Left renal pelvis (tissue), 4 donors: ENCODE data around the gene IP6K1. TPM values are rescaled to one million over a fixed set of nuclear protein-coding genes. Genes with fewer than 3 reads are reported as not detected.

Experiments used
- DNase-seq, 4 donors: peaks; one replicate each; pipeline ENCODE4 v3.0.0-alpha.2; 2013; ENCODE audit warnings: low read depth in 4 of 4, low spot score in 3 of 4
- polyA plus RNA-seq, 4 donors: library from polyadenylated mRNA; unstranded; fragments of 120-200 nt; gene quantifications; one replicate each; pipeline ENCODE4 v1.2.1, GENCODE V29; 2013; ENCODE audit not compliant: insufficient read length in 4 of 4

Gene IP6K1
- polyA plus RNA-seq, 4 donors = 50.3 to 55.6 (median 51.6) TPM

DNA sequence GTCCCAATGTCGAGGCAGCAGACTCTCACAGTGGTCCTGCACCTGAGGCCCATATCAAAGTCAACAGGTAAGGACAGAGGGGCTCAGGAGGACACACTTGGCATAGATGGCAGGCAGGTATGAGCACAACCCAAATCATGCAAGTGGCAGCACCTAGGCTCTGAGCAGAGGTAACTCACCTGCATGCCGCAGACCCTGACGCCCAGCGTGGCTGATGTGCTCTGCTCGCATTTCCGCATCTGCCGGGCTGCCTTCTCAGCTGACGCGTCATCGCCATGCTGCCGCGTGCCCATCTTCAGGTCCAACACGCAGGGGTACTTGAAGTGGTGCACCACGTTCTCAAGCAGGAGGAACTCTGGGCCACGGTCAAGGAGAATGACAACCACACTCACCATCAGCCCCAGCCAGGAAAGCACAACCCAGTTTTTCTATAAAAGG, 58.4 kb downstream of the IP6K1 start:
- DNase-seq = no peak

DNA sequence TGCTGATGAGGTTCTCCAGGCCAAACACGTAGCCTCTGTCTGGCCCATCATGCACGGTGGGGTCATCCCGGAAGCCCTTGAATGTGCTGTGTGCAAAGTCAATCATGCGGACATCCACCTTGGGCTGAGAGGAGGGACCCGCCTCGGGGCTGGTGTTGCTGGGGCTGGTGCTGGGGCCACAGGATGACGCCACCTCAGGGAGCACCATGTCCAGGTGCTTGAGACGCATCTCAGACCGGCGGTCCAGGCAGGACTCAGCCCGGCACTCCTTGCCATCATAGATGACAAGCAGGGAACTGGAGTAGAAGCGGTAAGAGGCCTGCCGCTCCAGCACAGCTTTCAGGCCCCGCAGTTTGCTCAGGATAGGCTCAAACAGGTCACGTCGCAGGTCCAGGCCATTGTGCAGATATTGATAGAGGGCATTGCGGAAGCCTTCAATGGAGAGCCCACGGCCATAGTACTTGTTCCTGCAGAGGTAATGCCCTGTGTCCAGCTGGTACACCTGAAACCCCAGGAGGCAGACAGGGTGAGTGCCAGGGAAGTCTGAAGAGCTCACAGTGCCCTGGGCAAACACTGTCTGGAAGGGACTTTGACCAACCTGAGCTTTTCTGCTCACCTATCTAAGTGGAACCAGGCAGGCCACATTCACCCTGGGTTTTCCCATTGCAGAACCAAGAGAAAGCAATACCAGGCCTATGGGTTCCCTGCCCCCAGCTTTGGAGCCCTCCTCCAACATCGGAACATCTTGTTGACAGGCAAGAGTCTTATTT, 59.0 kb downstream of the IP6K1 start:
- DNase-seq = no peak

DNA sequence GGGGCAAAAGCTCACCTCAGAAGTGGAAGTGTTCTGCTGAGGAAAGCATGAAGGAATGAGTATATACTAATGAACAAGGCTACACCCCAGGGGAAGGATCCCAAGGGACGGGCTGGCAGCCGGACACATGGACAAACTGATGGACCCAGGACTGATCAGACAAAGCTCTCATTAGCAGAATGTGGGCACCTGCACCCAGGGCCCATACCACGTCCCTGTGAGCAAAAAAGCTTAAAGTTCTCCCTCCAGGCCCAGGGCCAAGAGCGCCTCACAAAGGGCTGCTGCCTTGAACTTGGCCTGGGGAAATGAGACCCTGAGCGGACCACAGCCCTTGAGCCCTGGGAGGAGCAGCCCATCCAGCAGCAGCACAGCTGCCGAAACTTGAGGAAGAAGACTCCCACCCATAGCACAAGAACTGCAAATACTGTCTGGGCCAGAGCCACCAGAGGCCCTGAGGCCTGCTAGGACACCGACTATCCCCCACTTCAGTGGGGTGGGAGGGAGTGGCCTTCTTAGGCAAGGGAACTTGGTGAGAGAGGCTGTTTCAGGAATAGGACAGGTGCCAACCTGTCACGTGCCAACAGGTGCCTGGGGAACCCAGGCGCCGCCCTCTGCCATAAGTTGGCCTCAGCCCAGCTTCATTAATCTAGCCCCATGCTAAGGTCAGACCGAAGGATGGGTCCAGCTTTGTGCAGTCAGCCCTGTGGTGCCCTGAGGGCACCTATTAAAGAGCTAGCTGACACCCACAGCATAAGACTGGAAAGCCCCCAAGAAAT, 60.2 kb downstream of the IP6K1 start:
- no peak for DNase-seq

DNA sequence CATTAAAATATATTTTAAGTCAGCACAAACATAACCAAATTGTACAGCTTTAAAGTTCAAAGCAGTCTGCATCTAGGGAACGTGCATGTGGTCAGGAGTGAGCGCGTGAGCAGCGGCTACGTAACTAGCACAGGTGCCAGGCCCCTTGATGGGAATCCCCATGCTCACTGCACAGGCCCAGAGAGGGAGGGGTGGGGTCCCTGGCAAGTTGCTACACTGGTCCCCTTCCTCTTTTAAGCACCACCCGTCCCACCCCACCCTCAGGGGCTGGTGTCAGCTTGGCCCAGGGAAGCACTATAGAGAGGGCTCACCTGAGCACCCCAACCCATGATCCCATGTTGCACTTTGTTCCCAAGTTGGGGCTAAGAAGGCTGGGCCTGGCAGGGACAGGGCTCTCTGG, 61.8 kb downstream of the IP6K1 start:
- DNase-seq = no peak

GRCh38 chr3:49723628-49724551, 62.5 kb downstream of the IP6K1 start, which contains the start of gene GMPPB:
TSS of gene GMPPB (minus strand) at chr3:49723951. CDS start at chr3:49723726, 225 bp downstream.
- DNase-seq = peak; percentile 85 to 93 (median 90)

- no peak for DNase-seq
These were observed 63.1 kb downstream of the IP6K1 start for GRCh38 chr3:49723296-49723627.

DNA sequence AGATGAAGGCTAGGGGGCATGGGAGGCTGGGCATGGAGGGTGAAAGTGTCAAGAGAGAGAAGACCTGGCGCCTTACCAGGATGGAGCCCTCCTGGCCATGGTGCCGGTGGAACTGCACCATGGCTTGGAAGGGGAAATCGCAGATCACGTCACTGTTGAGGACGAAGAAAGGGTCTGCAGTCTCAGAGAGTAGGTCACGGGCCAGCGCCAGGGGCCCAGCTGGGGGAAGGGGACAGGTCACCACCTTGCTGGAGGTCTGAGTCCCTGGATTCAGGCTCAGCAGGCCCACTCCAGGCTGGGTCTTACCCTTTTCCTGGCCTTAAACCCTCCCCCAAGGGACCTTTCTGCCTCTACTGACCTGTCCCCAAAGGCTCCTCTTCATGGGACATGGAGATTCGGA, 63.4 kb downstream of the IP6K1 start:
- DNase-seq = no peak

- DNase-seq = no peak
These were observed 64.2 kb downstream of the IP6K1 start for GRCh38 chr3:49721896-49722781.

DNA sequence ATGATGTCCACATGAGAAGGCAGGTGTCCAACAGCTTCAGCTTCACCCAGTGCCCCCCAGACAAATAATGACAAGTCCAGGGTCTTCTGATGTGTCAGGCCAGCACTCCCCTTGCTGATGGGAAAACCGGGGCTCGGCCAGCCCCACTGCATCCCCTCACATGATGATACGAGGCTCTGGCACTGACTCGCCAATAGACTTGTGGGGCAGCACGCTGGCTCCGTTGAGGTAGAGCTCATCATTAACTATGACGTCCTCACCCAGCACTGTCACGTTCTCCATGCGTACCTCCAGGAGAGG, 64.8 kb downstream of the IP6K1 start:
- no peak for DNase-seq

DNA sequence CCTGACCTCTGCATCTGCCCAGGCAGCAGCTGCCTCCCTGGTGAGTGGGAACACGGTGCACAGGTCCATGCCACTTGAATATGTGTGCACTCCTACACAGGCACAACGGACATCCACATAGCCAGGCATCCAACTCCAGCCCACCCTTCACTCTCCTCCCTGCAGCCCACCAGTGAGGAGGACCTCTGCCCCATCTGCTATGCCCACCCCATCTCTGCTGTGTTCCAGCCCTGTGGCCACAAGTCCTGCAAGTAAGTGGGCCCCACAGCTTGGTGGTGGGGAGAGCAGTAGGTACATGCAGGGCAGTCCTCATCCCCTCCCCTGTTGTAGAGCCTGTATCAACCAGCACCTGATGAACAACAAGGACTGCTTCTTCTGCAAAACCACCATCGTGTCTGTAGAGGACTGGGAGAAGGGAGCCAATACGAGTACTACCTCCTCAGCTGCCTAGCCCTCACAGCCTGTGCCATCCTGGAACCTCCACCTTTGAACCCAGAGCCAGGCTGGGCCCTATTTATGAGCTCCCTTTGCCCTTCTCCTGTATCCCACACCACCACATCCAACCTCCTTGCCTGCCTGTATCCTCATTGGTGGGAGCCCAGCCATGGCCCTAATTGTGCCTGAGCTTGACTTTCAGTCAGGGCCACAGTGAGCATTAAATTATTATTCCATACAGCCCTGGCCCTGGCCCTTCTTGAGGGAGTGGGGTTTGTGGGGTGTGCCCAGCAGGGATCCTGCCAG, 65.3 kb downstream of the IP6K1 start:
- no peak for DNase-seq

DNA sequence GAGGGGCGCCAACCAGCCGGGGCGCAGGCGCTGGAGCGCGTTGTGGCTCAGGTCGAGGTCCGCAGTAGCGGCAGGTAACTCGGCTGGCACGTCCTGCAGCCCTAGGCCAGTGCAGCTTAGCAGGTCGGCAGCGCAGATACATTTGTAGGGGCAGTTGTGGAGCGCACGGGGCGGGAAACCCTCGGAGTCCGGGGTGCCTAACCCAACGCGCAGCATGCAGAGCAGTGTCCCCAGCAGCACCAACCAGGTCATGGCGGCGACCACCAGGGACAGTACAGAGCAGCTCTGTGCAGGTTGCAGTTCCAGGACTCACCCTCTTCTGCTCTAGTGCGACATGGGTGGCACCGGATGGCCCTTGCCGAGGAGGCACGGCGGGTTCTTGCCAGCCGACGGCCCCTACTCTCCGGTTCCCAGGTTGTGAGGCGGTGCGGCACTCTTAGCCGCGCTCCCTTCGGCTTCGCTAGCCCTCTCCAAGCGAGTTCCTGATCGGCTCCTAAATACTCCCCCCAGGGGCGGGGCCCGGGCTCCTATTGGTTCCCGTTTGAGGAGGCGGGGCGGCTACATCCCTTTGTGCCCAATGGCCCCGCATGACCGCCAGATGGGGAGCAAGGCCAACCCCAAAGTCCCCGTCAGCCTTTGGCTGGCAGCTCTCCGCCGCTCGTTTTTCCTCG, 67.0 kb downstream of the IP6K1 start, which contains the start of gene AMIGO3:
AMIGO3 (minus strand) TSS at position 471 of the 671 bp plus-strand sequence; CDS start at position 252, 219 bp downstream.
- peak; percentile 69 to 80 (median 78) for DNase-seq

- no peak for DNase-seq
These were observed 67.5 kb downstream of the IP6K1 start for GRCh38 chr3:49718858-49719213.

GRCh38 chr3:49717959-49718857, 68.1 kb downstream of the IP6K1 start:
- no peak for DNase-seq

- no peak for DNase-seq
These were observed 69.0 kb downstream of the IP6K1 start for GRCh38 chr3:49717211-49717958.

GRCh38 chr3:49716691-49717210, 69.6 kb downstream of the IP6K1 start:
- no peak for DNase-seq

- no peak for DNase-seq
These were observed 70.2 kb downstream of the IP6K1 start for GRCh38 chr3:49716169-49716568.

- DNase-seq = no peak
These were observed 70.7 kb downstream of the IP6K1 start for GRCh38 chr3:49715611-49716121.
